Panc1 (cell line): ENCODE data around the gene SIGLEC8.

ENCODE experiments used
- POLR2AphosphoS5 ChIP-seq: IDR thresholded peaks from 2 replicates; pipeline ENCODE4 v1.6.1; 2012; ENCODE audit warnings: mild to moderate bottlenecking, low read depth, low read length, moderate library complexity
- TCF7L2 ChIP-seq: IDR thresholded peaks from 2 replicates; pipeline ENCODE4 v1.6.1; 2011; ENCODE audit warnings: mild to moderate bottlenecking, low read depth, low read length, inconsistent platforms
- TF ChIP-seq, protein P1 (sequence below): fragments of 450-650 bp; IDR thresholded peaks from 2 replicates; pipeline ENCODE4 v1.5.1; 2017; ENCODE audit warnings: mild to moderate bottlenecking
- TF ChIP-seq, protein P2 (sequence below), 2 experiments: IDR thresholded peaks; 2 replicates each; pipeline ENCODE4 v1.6.1; 2011 to 2012; ENCODE audit warnings: low read depth in 2 of 2, control low read depth in 1 of 2, low read length in 1 of 2, mild to moderate bottlenecking in 1 of 2, moderate library complexity in 1 of 2; ENCODE audit not compliant: insufficient read depth in 1 of 2

DNA sequence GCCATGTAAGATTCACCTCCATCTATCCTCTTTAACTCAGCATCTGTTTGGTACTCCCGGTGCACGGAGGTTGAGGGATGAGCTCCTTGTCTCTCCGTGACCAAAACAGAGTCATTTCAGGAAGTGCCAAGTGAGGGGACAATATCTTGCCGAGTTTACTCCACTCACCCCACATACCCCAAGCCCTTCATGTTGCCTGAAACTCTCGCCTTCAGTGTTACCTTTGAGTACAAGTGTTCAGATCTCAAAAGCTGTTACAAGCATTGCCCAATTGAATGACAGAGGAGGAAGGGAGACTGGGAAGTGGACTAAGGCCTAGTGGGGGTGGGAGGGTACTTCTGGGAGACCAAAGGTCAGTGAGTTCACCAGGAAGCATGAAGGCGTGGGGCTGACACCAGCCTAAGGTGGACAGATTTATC lies 49.4 kb upstream of the SIGLEC8 start:
- TF ChIP-seq, protein P1, sequence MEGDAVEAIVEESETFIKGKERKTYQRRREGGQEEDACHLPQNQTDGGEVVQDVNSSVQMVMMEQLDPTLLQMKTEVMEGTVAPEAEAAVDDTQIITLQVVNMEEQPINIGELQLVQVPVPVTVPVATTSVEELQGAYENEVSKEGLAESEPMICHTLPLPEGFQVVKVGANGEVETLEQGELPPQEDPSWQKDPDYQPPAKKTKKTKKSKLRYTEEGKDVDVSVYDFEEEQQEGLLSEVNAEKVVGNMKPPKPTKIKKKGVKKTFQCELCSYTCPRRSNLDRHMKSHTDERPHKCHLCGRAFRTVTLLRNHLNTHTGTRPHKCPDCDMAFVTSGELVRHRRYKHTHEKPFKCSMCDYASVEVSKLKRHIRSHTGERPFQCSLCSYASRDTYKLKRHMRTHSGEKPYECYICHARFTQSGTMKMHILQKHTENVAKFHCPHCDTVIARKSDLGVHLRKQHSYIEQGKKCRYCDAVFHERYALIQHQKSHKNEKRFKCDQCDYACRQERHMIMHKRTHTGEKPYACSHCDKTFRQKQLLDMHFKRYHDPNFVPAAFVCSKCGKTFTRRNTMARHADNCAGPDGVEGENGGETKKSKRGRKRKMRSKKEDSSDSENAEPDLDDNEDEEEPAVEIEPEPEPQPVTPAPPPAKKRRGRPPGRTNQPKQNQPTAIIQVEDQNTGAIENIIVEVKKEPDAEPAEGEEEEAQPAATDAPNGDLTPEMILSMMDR, result no peak
- TF ChIP-seq, protein P2, sequence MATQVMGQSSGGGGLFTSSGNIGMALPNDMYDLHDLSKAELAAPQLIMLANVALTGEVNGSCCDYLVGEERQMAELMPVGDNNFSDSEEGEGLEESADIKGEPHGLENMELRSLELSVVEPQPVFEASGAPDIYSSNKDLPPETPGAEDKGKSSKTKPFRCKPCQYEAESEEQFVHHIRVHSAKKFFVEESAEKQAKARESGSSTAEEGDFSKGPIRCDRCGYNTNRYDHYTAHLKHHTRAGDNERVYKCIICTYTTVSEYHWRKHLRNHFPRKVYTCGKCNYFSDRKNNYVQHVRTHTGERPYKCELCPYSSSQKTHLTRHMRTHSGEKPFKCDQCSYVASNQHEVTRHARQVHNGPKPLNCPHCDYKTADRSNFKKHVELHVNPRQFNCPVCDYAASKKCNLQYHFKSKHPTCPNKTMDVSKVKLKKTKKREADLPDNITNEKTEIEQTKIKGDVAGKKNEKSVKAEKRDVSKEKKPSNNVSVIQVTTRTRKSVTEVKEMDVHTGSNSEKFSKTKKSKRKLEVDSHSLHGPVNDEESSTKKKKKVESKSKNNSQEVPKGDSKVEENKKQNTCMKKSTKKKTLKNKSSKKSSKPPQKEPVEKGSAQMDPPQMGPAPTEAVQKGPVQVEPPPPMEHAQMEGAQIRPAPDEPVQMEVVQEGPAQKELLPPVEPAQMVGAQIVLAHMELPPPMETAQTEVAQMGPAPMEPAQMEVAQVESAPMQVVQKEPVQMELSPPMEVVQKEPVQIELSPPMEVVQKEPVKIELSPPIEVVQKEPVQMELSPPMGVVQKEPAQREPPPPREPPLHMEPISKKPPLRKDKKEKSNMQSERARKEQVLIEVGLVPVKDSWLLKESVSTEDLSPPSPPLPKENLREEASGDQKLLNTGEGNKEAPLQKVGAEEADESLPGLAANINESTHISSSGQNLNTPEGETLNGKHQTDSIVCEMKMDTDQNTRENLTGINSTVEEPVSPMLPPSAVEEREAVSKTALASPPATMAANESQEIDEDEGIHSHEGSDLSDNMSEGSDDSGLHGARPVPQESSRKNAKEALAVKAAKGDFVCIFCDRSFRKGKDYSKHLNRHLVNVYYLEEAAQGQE (IDR thresholded peaks at IDR 0.05; ENCODE audit: insufficient read depth in 1 of 2, low read depth in 2 of 2, low read length in 1 of 2), result no peak
- TF ChIP-seq POLR2AphosphoS5 (no peak), TCF7L2 (no peak)
